ENCODE results near the gene HTRA2.
"Not testable (repeated sequence)": the region's sequence is repeated elsewhere in the genome, so short reads cannot be mapped to it uniquely, and the experiment has no call there.

HTRA2 gene

GRCh38 chr2:74556159-74556558 lies 26.4 kb downstream of the HTRA2 start:
- Histone ChIP-seq H3K36me3 (ENCODE audit: insufficient read depth, low read length) (peaks cover 7% of the 10 kb centered on the region; the same call in 1 of the 2 replicates), H3K4me3 (ENCODE audit: low read depth, low read length) (peak overlapping the region; percentile 97), H3K27ac (ENCODE audit: low read depth, low read length) (no peak overlapping the region), H2AFZ (ENCODE audit: low read length, unreplicated experiment) (no peak overlapping the region), H3K79me2 (ENCODE audit: control insufficient read depth, insufficient read depth, low read length, unreplicated experiment) (peaks cover 53% of the 10 kb centered on the region), H3K27me3 (ENCODE audit: insufficient read depth, low read length) (no peaks in the 10 kb centered on the region), H3K4me1 (ENCODE audit: control insufficient read depth, insufficient read depth, low read length, unreplicated experiment) (peaks cover 46% of the 10 kb centered on the region)

- Histone ChIP-seq H3K4me1 (ENCODE audit: control insufficient read depth, insufficient read depth, low read length, unreplicated experiment) (peaks cover 39% of the 10 kb centered on the region), H3K27ac (ENCODE audit: low read depth, low read length) (no peak overlapping the region), H2AFZ (ENCODE audit: low read length, unreplicated experiment) (no peak overlapping the region), H3K27me3 (ENCODE audit: insufficient read depth, low read length) (no peaks in the 10 kb centered on the region), H3K4me3 (ENCODE audit: low read depth, low read length) (0 out of 2 replicates have a peak overlapping the region, but pooled peaks have one; percentile 13), H3K36me3 (ENCODE audit: insufficient read depth, low read length) (peaks cover 4% of the 10 kb centered on the region; the same call in 1 of the 2 replicates), H3K79me2 (ENCODE audit: control insufficient read depth, insufficient read depth, low read length, unreplicated experiment) (peaks cover 46% of the 10 kb centered on the region)
Observed at GRCh38 chr2:74556831-74557370, 27.2 kb downstream of the HTRA2 start.

DNA sequence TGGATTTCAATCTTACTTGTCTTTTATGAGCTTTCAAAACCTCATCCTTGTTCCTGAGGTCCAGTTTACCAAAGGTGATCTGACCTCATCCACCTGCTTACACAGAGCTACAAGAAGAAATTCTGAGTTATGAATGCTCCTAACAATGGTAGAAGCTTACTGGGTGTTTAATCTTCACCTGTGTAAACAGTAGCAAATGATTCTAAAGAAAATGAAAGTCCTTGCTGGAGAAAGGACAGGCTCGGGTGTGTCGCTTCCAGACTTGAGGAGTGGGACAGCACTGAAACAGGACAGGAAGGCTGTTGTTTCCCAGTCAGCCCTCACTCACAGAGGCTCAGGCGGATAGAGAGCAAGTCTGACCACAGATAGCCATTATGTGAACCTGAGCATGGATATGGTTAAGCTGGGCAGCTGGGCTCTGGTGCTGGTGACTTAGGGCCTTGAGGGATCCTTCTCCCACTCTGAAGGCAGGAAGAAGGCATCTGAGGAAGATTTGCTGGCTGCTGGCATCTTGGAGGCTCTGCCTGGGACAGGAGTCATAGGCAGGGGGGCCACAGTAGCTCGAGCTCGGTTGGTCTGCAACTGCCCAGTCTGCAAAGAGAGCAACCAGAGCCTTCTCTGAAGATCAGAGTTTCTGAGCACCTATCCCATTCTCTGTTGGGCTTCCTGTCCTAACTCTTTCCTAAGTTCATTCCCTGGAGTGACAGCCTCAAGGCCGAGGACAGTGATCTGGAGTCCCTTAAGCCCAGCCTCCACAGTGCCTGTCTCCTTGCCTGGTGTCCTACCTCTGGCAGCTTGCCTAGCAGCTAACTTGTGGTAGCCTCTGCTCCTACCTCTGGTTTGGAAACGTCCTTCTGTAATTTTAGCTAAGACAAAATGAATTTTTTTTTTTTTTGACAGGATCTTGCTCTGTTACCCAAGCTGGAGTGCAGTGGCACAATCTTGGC lies 28.8 kb downstream of the HTRA2 start:
- Histone ChIP-seq H3K4me3 (ENCODE audit: low read depth, low read length) (no peak overlapping the region), H2AFZ (ENCODE audit: low read length, unreplicated experiment) (no peak overlapping the region), H3K27me3 (ENCODE audit: insufficient read depth, low read length) (no peaks in the 10 kb centered on the region), H3K79me2 (ENCODE audit: control insufficient read depth, insufficient read depth, low read length, unreplicated experiment) (peaks cover 30% of the 10 kb centered on the region), H3K27ac (ENCODE audit: low read depth, low read length) (peak overlapping the region; percentile 14; the same call in 1 of the 2 replicates), H3K36me3 (ENCODE audit: insufficient read depth, low read length) (peaks cover 4% of the 10 kb centered on the region; the same call in 1 of the 2 replicates), H3K4me1 (ENCODE audit: control insufficient read depth, insufficient read depth, low read length, unreplicated experiment) (peaks cover 45% of the 10 kb centered on the region)

DNA sequence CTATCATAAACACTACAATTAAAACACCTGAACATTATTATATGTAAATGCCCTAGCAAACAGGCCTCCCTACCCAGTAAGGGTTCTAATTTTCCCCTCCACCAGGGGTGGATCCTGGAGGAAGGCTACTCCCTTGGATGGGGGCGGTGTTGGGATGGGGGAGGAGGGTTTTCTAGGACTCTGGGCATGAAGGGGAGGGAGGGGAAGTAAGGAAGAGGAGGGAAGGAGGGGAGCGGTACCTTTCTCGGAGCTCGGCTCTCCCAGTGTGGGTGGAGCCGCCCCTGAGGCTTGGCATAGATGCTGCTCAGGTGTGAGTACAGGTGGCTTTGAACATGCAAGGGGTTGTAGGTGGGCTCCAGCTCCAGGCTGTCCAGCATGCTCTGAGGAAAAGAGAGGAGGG lies 30.2 kb downstream of the HTRA2 start:
- Histone ChIP-seq H3K4me3 (ENCODE audit: low read depth, low read length) (no peak overlapping the region), H3K27ac (ENCODE audit: low read depth, low read length) (no peak overlapping the region), H3K4me1 (ENCODE audit: control insufficient read depth, insufficient read depth, low read length, unreplicated experiment) (peaks cover 58% of the 10 kb centered on the region), H2AFZ (ENCODE audit: low read length, unreplicated experiment) (no peak overlapping the region), H3K27me3 (ENCODE audit: insufficient read depth, low read length) (no peaks in the 10 kb centered on the region), H3K36me3 (ENCODE audit: insufficient read depth, low read length) (peaks cover 4% of the 10 kb centered on the region; the same call in 1 of the 2 replicates), H3K79me2 (ENCODE audit: control insufficient read depth, insufficient read depth, low read length, unreplicated experiment) (peaks cover 24% of the 10 kb centered on the region)

- Histone ChIP-seq H2AFZ (ENCODE audit: low read length, unreplicated experiment) (no peak overlapping the region), H3K27ac (ENCODE audit: low read depth, low read length) (no peak overlapping the region), H3K79me2 (ENCODE audit: control insufficient read depth, insufficient read depth, low read length, unreplicated experiment) (peaks cover 17% of the 10 kb centered on the region), H3K36me3 (ENCODE audit: insufficient read depth, low read length) (peaks cover 4% of the 10 kb centered on the region; the same call in 1 of the 2 replicates), H3K4me3 (ENCODE audit: low read depth, low read length) (no peak overlapping the region), H3K4me1 (ENCODE audit: control insufficient read depth, insufficient read depth, low read length, unreplicated experiment) (peaks cover 60% of the 10 kb centered on the region), H3K27me3 (ENCODE audit: insufficient read depth, low read length) (no peaks in the 10 kb centered on the region)
Observed at GRCh38 chr2:74560591-74560990, 30.9 kb downstream of the HTRA2 start.

DNA sequence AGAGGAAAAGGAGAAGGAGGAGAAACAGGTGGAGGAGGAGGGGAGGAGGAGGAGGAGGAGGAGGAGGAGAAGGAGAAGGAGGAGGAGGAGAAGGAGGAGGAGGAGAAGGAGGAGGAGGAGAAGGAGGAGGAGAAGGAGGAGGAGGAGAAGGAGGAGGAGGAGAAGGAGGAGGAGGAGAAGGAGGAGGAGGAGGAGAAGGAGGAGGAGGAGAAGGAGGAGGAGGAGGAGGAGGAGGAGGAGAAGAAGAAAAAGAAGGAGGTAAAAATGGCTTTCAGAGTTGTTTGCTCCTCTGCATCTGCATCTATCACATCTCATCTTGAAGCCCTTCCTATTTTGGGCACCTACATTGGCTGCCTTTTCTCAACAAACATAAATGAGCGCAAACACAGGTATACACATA lies 31.3 kb downstream of the HTRA2 start:
- not testable (repeated sequence) for H3K27ac ChIP-seq (ENCODE audit: low read depth, low read length); H2AFZ ChIP-seq (ENCODE audit: low read length, unreplicated experiment); H3K4me3 ChIP-seq (ENCODE audit: low read depth, low read length); H3K27me3 ChIP-seq (ENCODE audit: insufficient read depth, low read length); H3K36me3 ChIP-seq (ENCODE audit: insufficient read depth, low read length)
- Histone ChIP-seq H3K79me2 (ENCODE audit: control insufficient read depth, insufficient read depth, low read length, unreplicated experiment) (peaks cover 13% of the 10 kb centered on the region), H3K4me1 (ENCODE audit: control insufficient read depth, insufficient read depth, low read length, unreplicated experiment) (peaks cover 61% of the 10 kb centered on the region)

GRCh38 chr2:74562126-74562775 lies 32.5 kb downstream of the HTRA2 start:
- H3K27me3 ChIP-seq (ENCODE audit: insufficient read depth, low read length): no peaks in the 10 kb centered on the region
- peak overlapping the region; percentile 76 for H2AFZ ChIP-seq (ENCODE audit: low read length, unreplicated experiment)
- no peaks in the 10 kb centered on the region for H3K36me3 ChIP-seq (ENCODE audit: insufficient read depth, low read length)
- H3K27ac ChIP-seq (ENCODE audit: low read depth, low read length): peak overlapping the region; percentile 61
- peaks cover 62% of the 10 kb centered on the region for H3K4me1 ChIP-seq (ENCODE audit: control insufficient read depth, insufficient read depth, low read length, unreplicated experiment)
- H3K4me3 ChIP-seq (ENCODE audit: low read depth, low read length): peak overlapping the region; percentile 25; the same call in 1 of the 2 replicates
- H3K79me2 ChIP-seq (ENCODE audit: control insufficient read depth, insufficient read depth, low read length, unreplicated experiment): peaks cover 1% of the 10 kb centered on the region

GRCh38 chr2:74564222-74564621 lies 34.5 kb downstream of the HTRA2 start:
- H2AFZ ChIP-seq (ENCODE audit: low read length, unreplicated experiment): peak overlapping the region; percentile 10

GRCh38 chr2:74566076-74566753 lies 36.5 kb downstream of the HTRA2 start:
- peak overlapping the region; percentile 100 for H3K27ac ChIP-seq (ENCODE audit: low read depth, low read length)
- no peak overlapping the region for H2AFZ ChIP-seq (ENCODE audit: low read length, unreplicated experiment)
- H3K79me2 ChIP-seq (ENCODE audit: control insufficient read depth, insufficient read depth, low read length, unreplicated experiment): no peaks in the 10 kb centered on the region
- H3K4me1 ChIP-seq (ENCODE audit: control insufficient read depth, insufficient read depth, low read length, unreplicated experiment): peaks cover 75% of the 10 kb centered on the region
- no peaks in the 10 kb centered on the region for H3K36me3 ChIP-seq (ENCODE audit: insufficient read depth, low read length)
- H3K27me3 ChIP-seq (ENCODE audit: insufficient read depth, low read length): no peaks in the 10 kb centered on the region
- H3K4me3 ChIP-seq (ENCODE audit: low read depth, low read length): no peak overlapping the region

More at GRCh38 chr2:74564222-74564621, 34.5 kb downstream of the HTRA2 start:
- H3K27me3 ChIP-seq (ENCODE audit: insufficient read depth, low read length): no peaks in the 10 kb centered on the region
- peaks cover 75% of the 10 kb centered on the region for H3K4me1 ChIP-seq (ENCODE audit: control insufficient read depth, insufficient read depth, low read length, unreplicated experiment)
- H3K36me3 ChIP-seq (ENCODE audit: insufficient read depth, low read length): no peaks in the 10 kb centered on the region
- peak overlapping the region; percentile 8; the same call in 1 of the 2 replicates for H3K4me3 ChIP-seq (ENCODE audit: low read depth, low read length)
- H3K79me2 ChIP-seq (ENCODE audit: control insufficient read depth, insufficient read depth, low read length, unreplicated experiment): no peaks in the 10 kb centered on the region
- peak overlapping the region; percentile 100 for H3K27ac ChIP-seq (ENCODE audit: low read depth, low read length)

GRCh38 chr2:74566754-74567085 lies 37.0 kb downstream of the HTRA2 start:
- Histone ChIP-seq H3K79me2 (ENCODE audit: control insufficient read depth, insufficient read depth, low read length, unreplicated experiment) (no peaks in the 10 kb centered on the region), H3K4me1 (ENCODE audit: control insufficient read depth, insufficient read depth, low read length, unreplicated experiment) (peaks cover 75% of the 10 kb centered on the region), H3K27ac (ENCODE audit: low read depth, low read length) (peak overlapping the region; percentile 100), H3K36me3 (ENCODE audit: insufficient read depth, low read length) (no peaks in the 10 kb centered on the region), H3K27me3 (ENCODE audit: insufficient read depth, low read length) (no peaks in the 10 kb centered on the region), H2AFZ (ENCODE audit: low read length, unreplicated experiment) (peak overlapping the region; percentile 41), H3K4me3 (ENCODE audit: low read depth, low read length) (no peak overlapping the region)

Data from ACC112 (cell line).